Mesothelial cell of epicardium (in vitro differentiated cells): ENCODE results near the gene EPN2. TPM values are rescaled to one million over a fixed set of nuclear protein-coding genes. Genes with fewer than 3 reads are reported as not detected.

Experiments
- DNase-seq, 2 experiments: peaks; one replicate each; pipeline ENCODE4 v3.0.0; 2021; ENCODE audit warnings: low spot score in 2 of 2; ENCODE audit not compliant: unreplicated experiment in 2 of 2
- H3K27ac Mint-ChIP-seq: 2 replicates; pipeline ENCODE4 v1.8.0; 2021; ENCODE audit warnings: mixed read lengths
- H3K27me3 Mint-ChIP-seq: 2 replicates; pipeline ENCODE4 v1.8.0; 2021; ENCODE audit warnings: low read depth, mixed read lengths
- H3K36me3 Mint-ChIP-seq: 2 replicates; pipeline ENCODE4 v1.8.0; 2021; ENCODE audit warnings: mixed read lengths
- H3K4me1 Mint-ChIP-seq: 2 replicates; pipeline ENCODE4 v1.8.0; 2021; ENCODE audit warnings: mixed read lengths
- H3K4me3 Mint-ChIP-seq: 2 replicates; pipeline ENCODE4 v1.8.0; 2021; ENCODE audit warnings: mild to moderate bottlenecking, moderate library complexity, mixed read lengths
- H3K9me3 Mint-ChIP-seq: 2 replicates; pipeline ENCODE4 v1.8.0; 2021; ENCODE audit warnings: mixed read lengths
- total RNA-seq: library from RNA; stranded (reverse); gene quantifications from 3 replicates; pipeline ENCODE4 v1.2.1, GENCODE V29; 2021
- TF ChIP-seq, protein P1 (sequence below): fragments of 200-600 bp; sonication (generic); IDR thresholded peaks from one replicate; pipeline ENCODE4 v1.5.0; 2021; ENCODE audit warnings: antibody characterized with exemption; ENCODE audit not compliant: unreplicated experiment

EPN2 gene
- total RNA-seq, 1 donor from 2014 or later = 70.2 TPM

DNA sequence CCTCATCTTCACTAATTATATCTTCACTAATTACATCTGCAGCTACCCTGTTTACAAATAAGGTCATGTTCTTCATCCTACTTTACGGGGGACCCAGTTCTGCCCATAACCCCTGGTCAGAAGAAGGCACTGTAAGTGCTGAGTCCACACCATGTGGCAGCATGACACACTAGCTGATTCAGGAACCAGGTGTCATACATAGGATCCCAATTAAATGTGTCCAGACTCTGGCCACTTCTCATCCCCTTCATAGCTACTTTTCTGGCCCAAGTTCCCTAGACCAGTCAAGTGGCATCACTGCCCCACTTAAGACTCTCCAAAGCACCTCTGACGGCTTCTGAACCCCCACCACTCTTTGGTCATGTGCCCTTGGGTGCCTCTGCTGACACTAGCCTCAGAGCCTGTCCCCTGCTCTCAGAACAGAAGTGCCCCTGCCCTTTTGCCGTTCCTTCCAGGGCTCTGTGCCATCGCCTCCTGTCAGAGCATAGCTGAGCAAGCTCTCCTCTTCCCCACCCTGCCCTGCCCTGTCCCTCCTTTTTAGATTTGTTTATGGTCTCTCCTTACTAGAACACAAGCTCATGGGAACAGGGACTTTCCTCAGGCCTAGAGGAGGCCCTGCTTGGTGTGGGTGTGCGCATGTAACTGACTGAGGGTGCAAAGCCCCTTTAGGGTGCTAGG lies 64.2 kb downstream of the EPN2 start:
- no peaks in the 10 kb centered on the region for H3K9me3 Mint-ChIP-seq
- no peaks in the 10 kb centered on the region for H3K27me3 Mint-ChIP-seq
- H3K4me1 Mint-ChIP-seq = no peaks in the 10 kb centered on the region
- no peaks in the 10 kb centered on the region for H3K36me3 Mint-ChIP-seq
- peak overlapping the region; percentile 57 for H3K27ac Mint-ChIP-seq
- TF ChIP-seq, protein P1, sequence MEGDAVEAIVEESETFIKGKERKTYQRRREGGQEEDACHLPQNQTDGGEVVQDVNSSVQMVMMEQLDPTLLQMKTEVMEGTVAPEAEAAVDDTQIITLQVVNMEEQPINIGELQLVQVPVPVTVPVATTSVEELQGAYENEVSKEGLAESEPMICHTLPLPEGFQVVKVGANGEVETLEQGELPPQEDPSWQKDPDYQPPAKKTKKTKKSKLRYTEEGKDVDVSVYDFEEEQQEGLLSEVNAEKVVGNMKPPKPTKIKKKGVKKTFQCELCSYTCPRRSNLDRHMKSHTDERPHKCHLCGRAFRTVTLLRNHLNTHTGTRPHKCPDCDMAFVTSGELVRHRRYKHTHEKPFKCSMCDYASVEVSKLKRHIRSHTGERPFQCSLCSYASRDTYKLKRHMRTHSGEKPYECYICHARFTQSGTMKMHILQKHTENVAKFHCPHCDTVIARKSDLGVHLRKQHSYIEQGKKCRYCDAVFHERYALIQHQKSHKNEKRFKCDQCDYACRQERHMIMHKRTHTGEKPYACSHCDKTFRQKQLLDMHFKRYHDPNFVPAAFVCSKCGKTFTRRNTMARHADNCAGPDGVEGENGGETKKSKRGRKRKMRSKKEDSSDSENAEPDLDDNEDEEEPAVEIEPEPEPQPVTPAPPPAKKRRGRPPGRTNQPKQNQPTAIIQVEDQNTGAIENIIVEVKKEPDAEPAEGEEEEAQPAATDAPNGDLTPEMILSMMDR = no peak
- DNase-seq = no peak
- no peak overlapping the region for H3K4me3 Mint-ChIP-seq

DNA sequence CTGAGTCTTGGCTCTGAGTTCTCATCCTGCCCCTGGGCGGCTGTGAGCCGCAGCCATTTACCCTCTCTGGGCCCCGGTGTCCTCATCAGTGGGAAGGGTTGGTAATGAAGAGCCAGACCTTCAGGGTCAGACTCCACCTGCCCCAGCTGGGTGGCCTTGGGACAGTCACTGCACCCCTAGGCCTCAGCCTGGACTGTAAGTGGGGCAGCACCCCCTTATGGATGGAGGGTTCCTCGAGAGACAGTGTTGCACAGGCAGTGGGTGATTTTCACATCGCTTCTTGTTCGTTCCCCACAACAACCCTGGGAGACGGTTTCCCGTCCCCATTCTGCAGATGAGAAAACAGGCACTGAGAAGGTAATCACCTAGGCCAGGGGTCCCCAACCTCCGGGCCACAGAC lies 64.8 kb downstream of the EPN2 start:
- TF ChIP-seq, protein P1 = no peak
- H3K4me3 Mint-ChIP-seq = no peak overlapping the region
- no peak for DNase-seq
- H3K27me3 Mint-ChIP-seq = no peaks in the 10 kb centered on the region
- H3K9me3 Mint-ChIP-seq = no peaks in the 10 kb centered on the region
- H3K4me1 Mint-ChIP-seq = no peaks in the 10 kb centered on the region
- no peak overlapping the region for H3K27ac Mint-ChIP-seq
- H3K36me3 Mint-ChIP-seq = no peaks in the 10 kb centered on the region

DNA sequence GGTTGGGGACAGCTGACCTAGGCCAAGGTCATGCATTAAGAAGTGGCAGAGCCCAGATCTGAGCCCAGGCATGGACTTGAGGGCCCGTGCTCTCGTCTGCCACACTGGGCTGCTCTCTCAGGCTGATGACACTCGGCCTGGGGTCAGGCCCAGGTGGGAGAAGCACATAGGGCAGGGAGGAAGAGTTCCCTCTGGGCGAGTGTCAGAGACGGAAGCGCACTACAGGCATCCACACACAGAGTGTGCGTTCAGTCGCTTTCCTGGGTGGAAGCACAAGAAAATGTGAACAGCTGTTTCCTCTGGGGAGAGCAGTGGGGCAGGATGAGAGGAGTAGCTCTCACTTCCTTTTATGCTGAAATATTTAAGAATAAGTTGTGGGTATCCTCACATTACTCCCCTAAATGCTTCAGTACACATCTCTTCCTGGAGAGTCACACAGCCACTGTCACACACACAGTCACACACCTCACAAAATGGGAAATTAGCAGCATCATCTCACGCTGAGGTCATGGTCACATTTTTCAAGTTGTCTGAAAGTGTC lies 65.7 kb downstream of the EPN2 start:
- H3K4me1 Mint-ChIP-seq = no peaks in the 10 kb centered on the region
- TF ChIP-seq, protein P1 = no peak
- no peaks in the 10 kb centered on the region for H3K9me3 Mint-ChIP-seq
- H3K27ac Mint-ChIP-seq = no peak overlapping the region
- DNase-seq = no peak
- H3K27me3 Mint-ChIP-seq = no peaks in the 10 kb centered on the region
- no peaks in the 10 kb centered on the region for H3K36me3 Mint-ChIP-seq
- no peak overlapping the region for H3K4me3 Mint-ChIP-seq

DNA sequence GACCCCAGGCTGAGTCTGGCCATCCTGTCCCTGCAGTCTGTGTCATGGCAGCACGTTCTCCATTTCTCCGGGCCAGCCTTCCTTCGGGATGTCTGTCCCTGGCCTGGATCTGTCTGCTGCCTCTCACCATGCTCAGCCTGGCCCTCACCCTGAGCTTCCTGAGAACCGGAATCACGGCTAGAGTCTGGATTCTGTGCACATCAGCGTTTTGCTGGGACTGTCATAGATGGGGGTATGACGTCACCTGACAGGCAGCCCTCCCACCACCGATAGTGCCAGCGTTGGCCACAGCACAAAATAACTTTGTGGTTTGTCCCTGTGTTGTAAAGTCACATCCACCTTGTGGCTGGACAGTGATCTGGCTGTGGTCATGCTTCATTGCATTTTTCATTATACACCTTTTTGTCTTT lies 66.2 kb downstream of the EPN2 start:
- Mint-ChIP-seq H3K4me3 (no peak overlapping the region), H3K27me3 (no peaks in the 10 kb centered on the region), H3K9me3 (no peaks in the 10 kb centered on the region), H3K36me3 (no peaks in the 10 kb centered on the region), H3K4me1 (no peaks in the 10 kb centered on the region), H3K27ac (no peak overlapping the region)
- DNase-seq = no peak
- TF ChIP-seq, protein P1 = no peak

DNA sequence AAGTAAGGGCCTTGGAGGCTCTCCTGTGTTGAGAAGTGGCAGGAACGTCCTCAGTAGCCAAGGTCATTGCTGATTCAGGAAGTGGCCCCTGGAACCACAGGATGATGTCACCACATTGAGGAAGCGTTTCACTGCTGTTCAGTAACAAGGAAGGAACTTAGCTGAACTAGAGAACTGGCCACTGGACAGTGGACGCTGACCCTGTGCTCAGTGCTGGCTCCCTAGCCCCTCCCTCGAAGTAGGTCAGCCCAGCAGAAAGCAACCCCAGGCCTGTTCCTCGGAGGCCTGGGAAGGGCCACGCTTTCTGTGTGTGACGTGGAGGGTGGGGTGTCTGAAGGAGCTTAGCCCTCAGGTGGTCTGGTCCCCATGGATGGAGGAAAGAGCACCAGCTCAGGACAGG lies 67.0 kb downstream of the EPN2 start:
- no peak for DNase-seq
- Mint-ChIP-seq H3K27me3 (no peaks in the 10 kb centered on the region), H3K4me3 (no peak overlapping the region), H3K36me3 (no peaks in the 10 kb centered on the region), H3K27ac (no peak overlapping the region), H3K4me1 (no peaks in the 10 kb centered on the region), H3K9me3 (no peaks in the 10 kb centered on the region)
- TF ChIP-seq, protein P1 = no peak
